H1 (cell line): ENCODE measurements around the gene RBM17. TPM values are rescaled to one million over a fixed set of nuclear protein-coding genes. Genes with fewer than 3 reads are reported as not detected.

Experiments used
- CTCF ChIA-PET: fragments of 300-600 bp; sonication (Branson Sonifier 250); formaldehyde crosslinking; loops from one replicate; lab custom pipeline; 2021; ENCODE audit not compliant: partially characterized antibody; lab: Charles Lee
- POLR2A ChIA-PET: fragments of 300-600 bp; sonication (Branson Sonifier 250); formaldehyde crosslinking; loops from one replicate; lab custom pipeline; 2021; ENCODE audit warnings: inconsistent platforms; ENCODE audit not compliant: partially characterized antibody; lab: Charles Lee
- DNase-seq, 2 experiments: peaks; one replicate each; pipeline versions ENCODE4 v3.0.0 to v3.0.0-alpha.2; 2010 to 2022; ENCODE audit warnings: low spot score in 2 of 2, low read depth in 1 of 2, mixed read lengths in 1 of 2
- FAIRE-seq: peaks from 2 replicates; lab custom pipeline; 2011; peaks lifted over from hg19 to GRCh38; lab: Jason Lieb, UNC
- H2AFZ ChIP-seq: 2 replicates; pipeline ENCODE4 v1.8.1; 2012; ENCODE audit warnings: low read length, inconsistent platforms
- H2AK5ac ChIP-seq: 2 replicates; pipeline ENCODE4 v1.6.1; 2013; ENCODE audit warnings: low read depth, low read length
- H2BK120ac ChIP-seq: replicated peaks from 2 replicates; pipeline ENCODE3; 2013; ENCODE audit warnings: low read depth, low read length, inconsistent platforms
- H2BK12ac ChIP-seq: 2 replicates; pipeline ENCODE4 v1.6.1; 2013; ENCODE audit warnings: low read depth, low read length
- H2BK15ac ChIP-seq: 2 replicates; pipeline ENCODE4 v1.6.1; 2013; ENCODE audit warnings: low read length
- H2BK20ac ChIP-seq: 2 replicates; pipeline ENCODE4 v1.6.1; 2013; ENCODE audit warnings: low read length
- H2BK5ac ChIP-seq: 2 replicates; pipeline ENCODE4 v1.6.1; 2013; ENCODE audit warnings: low read depth, low read length
- H3K14ac ChIP-seq: 2 replicates; pipeline ENCODE4 v1.6.1; 2013; ENCODE audit warnings: inconsistent platforms; ENCODE audit not compliant: insufficient read length
- H3K18ac ChIP-seq: 2 replicates; pipeline ENCODE4 v1.6.1; 2013; ENCODE audit warnings: low read length; ENCODE audit errors: extremely low read depth
- H3K23ac ChIP-seq: 2 replicates; pipeline ENCODE4 v1.6.1; 2013; ENCODE audit warnings: inconsistent platforms; ENCODE audit not compliant: insufficient read length
- H3K23me2 ChIP-seq: 2 replicates; pipeline ENCODE4 v1.6.1; 2013; ENCODE audit warnings: low read depth, low read length
- H3K27ac ChIP-seq: 2 replicates; pipeline ENCODE4 v1.6.1; 2011; ENCODE audit warnings: low read depth, low read length, inconsistent platforms
- H3K27me3 ChIP-seq, 4 experiments: replicated peaks in 1 of 4; 1 replicate in 1 of 4; 2 replicates in 3 of 4; pipeline versions ENCODE4 v1.6.1 to v1.8.1; 2011 to 2013; ENCODE audit warnings: low read length in 3 of 4, mild to moderate bottlenecking in 3 of 4, inconsistent platforms in 2 of 4, mixed read lengths in 2 of 4, moderate library complexity in 1 of 4; ENCODE audit not compliant: control insufficient read depth in 3 of 4, insufficient read depth in 3 of 4; ENCODE audit errors: extremely low read depth in 1 of 4
- H3K36me3 ChIP-seq, 4 experiments: 2 replicates each; pipeline versions ENCODE4 v1.6.1 to v1.8.1; 2011 to 2013; ENCODE audit warnings: mild to moderate bottlenecking in 4 of 4, low read length in 3 of 4, moderate library complexity in 2 of 4, control low read depth in 1 of 4, inconsistent platforms in 1 of 4; ENCODE audit not compliant: insufficient read depth in 4 of 4, control insufficient read depth in 2 of 4
- H3K4ac ChIP-seq: replicated peaks from 2 replicates; pipeline ENCODE3; 2013; ENCODE audit warnings: low read length, low read depth, mixed read lengths, inconsistent platforms; ENCODE audit not compliant: insufficient read length
- H3K4me1 ChIP-seq, 4 experiments: replicated peaks in 1 of 4; 1 replicate in 1 of 4; 2 replicates in 3 of 4; pipeline versions ENCODE4 v1.6.1 to v1.8.1; 2011 to 2013; ENCODE audit warnings: low read length in 3 of 4, inconsistent platforms in 2 of 4, mixed read lengths in 1 of 4; ENCODE audit not compliant: insufficient read depth in 4 of 4, control insufficient read depth in 3 of 4
- H3K4me2 ChIP-seq, 2 experiments: 2 replicates each; pipeline versions ENCODE4 v1.6.1 to v1.8.1; 2011 to 2013; ENCODE audit warnings: low read depth in 2 of 2, low read length in 2 of 2, control low read depth in 1 of 2, inconsistent platforms in 1 of 2, mild to moderate bottlenecking in 1 of 2; ENCODE audit not compliant: insufficient read depth in 1 of 2
- H3K4me3 ChIP-seq, 4 experiments: fragments of 200-600, 300-600 bp in 1 of 4; sonication (generic), shearing (Covaris generic), sonication (Bioruptor Twin) in 1 of 4; 2 replicates each; pipeline versions ENCODE4 v1.5.1 to v1.8.1; 2011 to 2016; ENCODE audit warnings: low read length in 4 of 4, low read depth in 3 of 4, control low read depth in 2 of 4, inconsistent platforms in 2 of 4, mild to moderate bottlenecking in 2 of 4, mixed read lengths in 1 of 4, moderate library complexity in 1 of 4; ENCODE audit not compliant: insufficient read depth in 2 of 4; ENCODE audit errors: extremely low read depth in 1 of 4
- H3K56ac ChIP-seq: replicated peaks from 2 replicates; pipeline ENCODE3; 2013; ENCODE audit warnings: low read depth, mild to moderate bottlenecking, mixed read lengths, low read length, inconsistent platforms; ENCODE audit not compliant: insufficient read length
- H3K79me1 ChIP-seq: 2 replicates; pipeline ENCODE4 v1.6.1; 2013; ENCODE audit warnings: low read depth, low read length, control low read depth
- H3K79me2 ChIP-seq, 2 experiments: 2 replicates each; pipeline versions ENCODE4 v1.6.1 to v1.8.1; 2012 to 2013; ENCODE audit warnings: low read length in 2 of 2, mild to moderate bottlenecking in 2 of 2, inconsistent platforms in 1 of 2; ENCODE audit not compliant: insufficient read depth in 2 of 2, control insufficient read depth in 1 of 2
- H3K9ac ChIP-seq, 4 experiments: replicated peaks in 1 of 4; 1 replicate in 1 of 4; 2 replicates in 3 of 4; pipeline versions ENCODE4 v1.6.1 to v1.8.1; 2011 to 2013; ENCODE audit warnings: low read depth in 3 of 4, low read length in 3 of 4, control low read depth in 2 of 4, mild to moderate bottlenecking in 2 of 4, moderate library complexity in 2 of 4, inconsistent platforms in 1 of 4; ENCODE audit errors: extremely low read depth in 1 of 4
- H3K9me3 ChIP-seq, 2 experiments: 2 replicates each; pipeline versions ENCODE4 v1.6.1 to v1.8.1; 2012 to 2013; ENCODE audit warnings: mild to moderate bottlenecking in 2 of 2, moderate library complexity in 2 of 2, control low read depth in 1 of 2, inconsistent platforms in 1 of 2, low read depth in 1 of 2, low read length in 1 of 2, mixed read lengths in 1 of 2; ENCODE audit not compliant: insufficient read depth in 2 of 2
- H4K20me1 ChIP-seq, 2 experiments: replicated peaks in 1 of 2; 2 replicates each; pipeline versions ENCODE3 to v1.8.1; 2011 to 2013; ENCODE audit warnings: inconsistent platforms in 2 of 2, low read length in 2 of 2, mild to moderate bottlenecking in 1 of 2; ENCODE audit not compliant: insufficient read depth in 2 of 2, control insufficient read depth in 1 of 2
- H4K5ac ChIP-seq: 2 replicates; pipeline ENCODE4 v1.6.1; 2013; ENCODE audit warnings: low read length, low read depth, mixed read lengths, inconsistent platforms; ENCODE audit not compliant: insufficient read length
- H4K8ac ChIP-seq: 2 replicates; pipeline ENCODE4 v1.8.0; 2013; ENCODE audit warnings: mild to moderate bottlenecking, moderate library complexity, low read length, inconsistent platforms; ENCODE audit not compliant: insufficient read depth; ENCODE audit errors: extremely low read depth
- H4K91ac ChIP-seq: replicated peaks from 2 replicates; pipeline ENCODE3; 2013; ENCODE audit warnings: low read length, mixed read lengths, inconsistent platforms; ENCODE audit not compliant: insufficient read length
- BACH1 ChIP-seq: IDR thresholded peaks from 2 replicates; pipeline ENCODE4 v1.6.1; 2012; ENCODE audit warnings: low read length, improper control_type of control experiment
- CBX8 ChIP-seq: fragments of 300-800, 300-1000 bp; sonication (generic); IDR thresholded peaks from 2 replicates; pipeline ENCODE4 v1.7.1; 2016; ENCODE audit warnings: low read depth, low read length, borderline replicate concordance
- CHD1 ChIP-seq: IDR thresholded peaks from 2 replicates; pipeline ENCODE4 v1.6.1; 2012; ENCODE audit warnings: low read depth, low read length, improper control_type of control experiment
- JUN ChIP-seq: IDR thresholded peaks from 2 replicates; pipeline ENCODE4 v1.6.1; 2011; ENCODE audit warnings: low read depth, mild to moderate bottlenecking, improper control_type of control experiment, low read length
- KDM1A ChIP-seq: fragments of 200-600, 300-600 bp; sonication (generic); IDR thresholded peaks from 2 replicates; pipeline ENCODE4 v1.7.1; 2016; ENCODE audit warnings: mild to moderate bottlenecking, low read length, borderline replicate concordance
- NANOG ChIP-seq: IDR thresholded peaks from 2 replicates; pipeline ENCODE4 v1.6.1; 2011; ENCODE audit warnings: low read length, low read depth, mild to moderate bottlenecking, inconsistent platforms; ENCODE audit not compliant: insufficient read depth, poor library complexity, severe bottlenecking
- RNF2 ChIP-seq: fragments of 200-900, 300-1000 bp; sonication (generic); IDR thresholded peaks from 2 replicates; pipeline ENCODE4 v1.7.1; 2016; ENCODE audit warnings: borderline replicate concordance, low read depth, mild to moderate bottlenecking, antibody characterized with exemption, low read length; ENCODE audit not compliant: poor library complexity, severe bottlenecking; ENCODE audit errors: missing control alignments
- RXRA ChIP-seq: IDR thresholded peaks from 2 replicates; pipeline ENCODE4 v1.6.1; 2011; ENCODE audit warnings: low read depth, mild to moderate bottlenecking, low read length, moderate library complexity; ENCODE audit not compliant: insufficient read depth
- TAF7 ChIP-seq: optimal IDR thresholded peaks from 2 replicates; pipeline ENCODE3; 2011; ENCODE audit warnings: low read depth, mild to moderate bottlenecking, inconsistent platforms, low read length, moderate library complexity, borderline replicate concordance
- ZNF274 ChIP-seq: IDR thresholded peaks from 2 replicates; pipeline ENCODE4 v1.7.0; 2012; ENCODE audit warnings: low read length, borderline replicate concordance; ENCODE audit errors: extremely low read depth
- WGBS, 2 experiments: shearing (Covaris generic) in 1 of 2; methylation state at CpG; one replicate each; pipeline versions ENCODE4 v1.1.6 to v1.1.7; 2013 to 2015; ENCODE audit warnings: low lambda C conversion rate in 2 of 2, mixed read lengths in 2 of 2, inconsistent platforms in 1 of 2, low coverage in 1 of 2, missing lambda C conversion rate in 1 of 2; ENCODE audit not compliant: insufficient replicate concordance in 2 of 2, insufficient coverage in 1 of 2, insufficient read length in 1 of 2; ENCODE audit errors: extremely low coverage in 1 of 2, missing lambda C conversion rate in 1 of 2; 5-methylcytosine and 5-hydroxymethylcytosine counted together
- polyA plus RNA-seq, 7 experiments: library from polyadenylated mRNA; depleted of rRNA in 3 of 7; stranded (reverse) in 5 of 7; unstranded in 2 of 7; fragments of >200 nt in 5 of 7; fragments of 200-250 nt in 2 of 7; gene quantifications; 1 replicate in 5 of 7; 2 replicates in 1 of 7; 4 replicates in 1 of 7; pipeline versions ENCODE4 v1.2.1 to v1.2.3, GENCODE V29; 2011 to 2013; ENCODE audit warnings: missing spikeins in 2 of 7, mixed read lengths in 2 of 7
- total RNA-seq: library from RNA; stranded (reverse); fragmentation: NEBNext Ultra II Directional; extraction: Animal tissue kit (Norgen Biotek cat#: 25700); gene quantifications from 2 replicates; pipeline ENCODE4 v1.2.1, GENCODE V29; 2021

RBM17 gene
- total and polyA plus RNA-seq, 2 of the 8 experiments (the other 6 are each of a cell fraction or from before 2014, with no cell fraction given), result 15.7 to 128 TPM

DNA sequence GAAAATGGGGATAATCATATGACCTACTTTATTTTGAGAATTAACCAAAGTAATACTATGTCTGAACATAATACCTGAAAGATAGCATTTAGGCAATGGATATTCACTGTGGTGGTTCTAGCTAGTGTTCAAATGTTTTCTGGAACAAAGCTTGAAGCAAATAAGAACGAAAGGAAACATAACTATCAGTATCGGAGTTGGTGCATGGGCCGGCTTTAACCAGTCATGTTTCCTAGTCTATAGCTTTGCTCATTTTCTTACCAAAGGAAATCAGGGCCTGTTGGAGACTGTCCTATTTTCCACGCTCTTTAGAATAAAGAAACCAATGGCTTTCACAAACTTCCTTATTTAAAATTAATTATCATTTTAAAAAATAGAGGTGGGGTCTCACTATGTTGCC lies 35.5 kb upstream of the RBM17 start:
- H2BK120ac ChIP-seq, result no peak overlapping the region
- H3K4me1 ChIP-seq, result peaks cover 0 to 2% (median 0%) of the 10 kb centered on the region in 4 experiments; a peak in 1 of 7 replicates
- H2BK15ac ChIP-seq, result no peak overlapping the region
- H3K27ac ChIP-seq, result no peak overlapping the region
- no peak overlapping the region for H3K14ac ChIP-seq
- H2BK20ac ChIP-seq, result no peak overlapping the region
- H4K5ac ChIP-seq, result no peak overlapping the region
- H3K79me2 ChIP-seq, result no peaks in the 10 kb centered on the region
- 88% methylated on average over 4 of the region's 4 CpGs; no CpG with 5 or more reads in 1 of the 2 experiments for WGBS, 2 experiments
- H4K91ac ChIP-seq, result no peak overlapping the region
- no peak overlapping the region for H3K18ac ChIP-seq
- no peaks in the 10 kb centered on the region for H3K9me3 ChIP-seq
- H4K8ac ChIP-seq, result no peak overlapping the region
- no peak for FAIRE-seq
- CTCF ChIA-PET, result interaction anchor here (0.7 to 1.3 kb wide), 4 partner anchors 10 to 33 kb away, joined by 3 to 5 read pairs (median 3); no protein-coding TSS in a partner anchor
- no peaks in the 10 kb centered on the region for H3K79me1 ChIP-seq
- H2BK12ac ChIP-seq, result no peak overlapping the region
- POLR2A ChIA-PET, result interaction anchor here (1.0 kb wide), 1 partner anchor 149 kb away, joined by 3 read pairs; the partner anchor contains the start of gene PFKFB3
- no peak overlapping the region for H3K23ac ChIP-seq
- no peak overlapping the region for H2BK5ac ChIP-seq
- H3K23me2 ChIP-seq, result no peaks in the 10 kb centered on the region
- H4K20me1 ChIP-seq, result no peaks in the 10 kb centered on the region
- no peak overlapping the region for H3K9ac ChIP-seq
- H3K4me3 ChIP-seq, result no peak overlapping the region
- H2AK5ac ChIP-seq, result no peak overlapping the region
- no peak overlapping the region for H3K4ac ChIP-seq
- no peaks in the 10 kb centered on the region for H3K36me3 ChIP-seq
- no peak overlapping the region for H3K4me2 ChIP-seq
- no peak for DNase-seq
- H3K27me3 ChIP-seq, result no peaks in the 10 kb centered on the region
- H2AFZ ChIP-seq, result no peak overlapping the region
- TF ChIP-seq NANOG (no peak), CBX8 (no peak), ZNF274 (no peak), RNF2 (no peak), BACH1 (no peak), JUN (no peak), RXRA (no peak), KDM1A (no peak), TAF7 (no peak), CHD1 (no peak)
- TF ChIP-seq, all 59 proteins: peak for 0
- no peak overlapping the region for H3K56ac ChIP-seq
